HG03460 (cell line): ENCODE results near the gene SLC35G4.
"Not testable (repeated sequence)": the region's sequence is repeated elsewhere in the genome, so short reads cannot be mapped to it uniquely, and the experiment has no call there.

Experiments
- ATAC-seq: cut with Tn5 transposase; IDR thresholded peaks from one replicate; pipeline ENCODE4 v1.9.1; 2021; ENCODE audit not compliant: unreplicated experiment

SLC35G4 gene

GRCh38 chr18:11613611-11614010 is 4.2 kb downstream of the SLC35G4 start:
- ATAC-seq, result not testable (repeated sequence)

- not testable (repeated sequence) for ATAC-seq
These were observed 4.6 kb downstream of the SLC35G4 start for GRCh38 chr18:11614042-11614441.

- ATAC-seq, result not testable (repeated sequence)
These were observed 5.6 kb downstream of the SLC35G4 start for GRCh38 chr18:11614981-11615380.

GRCh38 chr18:11647310-11647709 is 37.9 kb downstream of the SLC35G4 start:
- ATAC-seq, result not testable (repeated sequence)

- ATAC-seq, result not testable (repeated sequence)
These were observed 38.4 kb downstream of the SLC35G4 start for GRCh38 chr18:11647804-11648203.

GRCh38 chr18:11649839-11650238 is 40.4 kb downstream of the SLC35G4 start:
- no peak for ATAC-seq

- no peak for ATAC-seq
These were observed 42.5 kb downstream of the SLC35G4 start for GRCh38 chr18:11651899-11652298.

- ATAC-seq, result no peak
These were observed 44.1 kb downstream of the SLC35G4 start for GRCh38 chr18:11653521-11653920.

GRCh38 chr18:11654736-11655605 is 45.6 kb downstream of the SLC35G4 start:
- no peak for ATAC-seq

- ATAC-seq, result no peak
These were observed 46.2 kb downstream of the SLC35G4 start for GRCh38 chr18:11655606-11655932.

- no peak for ATAC-seq
These were observed 47.8 kb downstream of the SLC35G4 start for GRCh38 chr18:11657152-11657551.

- no peak for ATAC-seq
These were observed 48.2 kb downstream of the SLC35G4 start for GRCh38 chr18:11657554-11657953.

- no peak for ATAC-seq
These were observed 48.6 kb downstream of the SLC35G4 start for GRCh38 chr18:11658019-11658418.

- ATAC-seq, result no peak
These were observed 49.6 kb downstream of the SLC35G4 start for GRCh38 chr18:11658989-11659388.
